GM12878 (cell line): Measurements from ENCODE around the gene CLPTM1. TPM values are rescaled to one million over a fixed set of nuclear protein-coding genes. Genes with fewer than 3 reads are reported as not detected.
A peak's percentile ranks its signal among the peaks of the same experiment; 100 is the strongest.

Experiments used
- ATAC-seq: fragments of 200-7000 bp; cut with Tn5 transposase; 3 replicates; pipeline ENCODE4 v1.9.1; 2020; ENCODE audit warnings: mild to moderate bottlenecking, moderate library complexity
- BruUV-seq: library from RNA; stranded (reverse); fragments of 400-500 nt; replicated peaks from 2 replicates; lab custom pipeline; 2021; lab: Mats Ljungman, UMichigan
- CTCF ChIA-PET: fragments of 300-600 bp; sonication (Branson Sonifier 250); formaldehyde crosslinking; extraction: SDS; loops from one replicate; lab custom pipeline; 2021; ENCODE audit warnings: inconsistent platforms; lab: Yijun Ruan, JAX
- POLR2A ChIA-PET: fragments of 350-600 bp; formaldehyde crosslinking; extraction: SDS; loops from one replicate; lab custom pipeline; 2021; ENCODE audit warnings: inconsistent platforms; lab: Charles Lee
- RAD21 ChIA-PET: fragments of 300-600 bp; sonication (Branson Sonifier 250); formaldehyde crosslinking; loops from one replicate; lab custom pipeline; 2023; ENCODE audit warnings: antibody characterized with exemption; ENCODE audit not compliant: unreplicated experiment; lab: Charles Lee
- SMC1A ChIA-PET: fragments of 300-600 bp; sonication (Branson Sonifier 250); formaldehyde crosslinking; loops from one replicate; lab custom pipeline; 2023; ENCODE audit not compliant: unreplicated experiment, uncharacterized antibody; lab: Charles Lee
- DNase-seq: peaks from one replicate; pipeline ENCODE4 v3.0.0-alpha.2; 2011; ENCODE audit warnings: low read depth, low spot score
- FAIRE-seq: peaks from 3 replicates; lab custom pipeline; 2011; peaks lifted over from hg19 to GRCh38; lab: Jason Lieb, UNC
- H2AFZ ChIP-seq: 2 replicates; pipeline ENCODE4 v1.6.0; 2011; ENCODE audit warnings: low read depth, low read length, control low read depth; ENCODE audit not compliant: control insufficient read depth
- H3K27ac ChIP-seq: 2 replicates; pipeline ENCODE4 v1.5.1; 2011; ENCODE audit warnings: control low read depth; ENCODE audit not compliant: control insufficient read depth, insufficient read depth
- H3K27me3 ChIP-seq, 2 experiments: replicated peaks in 1 of 2; 2 replicates each; pipeline versions ENCODE4 v1.6.0 to v1.6.1; 2011; ENCODE audit warnings: low read length in 1 of 2; ENCODE audit not compliant: control insufficient read depth in 2 of 2, insufficient read depth in 2 of 2
- H3K36me3 ChIP-seq, 2 experiments: 2 replicates each; pipeline ENCODE4 v1.5.1; 2011; ENCODE audit warnings: low read length in 1 of 2; ENCODE audit not compliant: control insufficient read depth in 2 of 2, insufficient read depth in 2 of 2
- H3K4me1 ChIP-seq: 2 replicates; pipeline ENCODE4 v1.6.1; 2011; ENCODE audit warnings: mild to moderate bottlenecking, low read length, moderate library complexity, mixed read lengths; ENCODE audit not compliant: control insufficient read depth, insufficient read depth
- H3K4me2 ChIP-seq: 2 replicates; pipeline ENCODE4 v1.6.0; 2011; ENCODE audit warnings: control low read depth; ENCODE audit not compliant: control insufficient read depth, insufficient read depth
- H3K4me3 ChIP-seq: fragments of 200-600 bp; sonication (generic); 2 replicates; pipeline ENCODE4 v1.5.1; 2016
- H3K79me2 ChIP-seq: 2 replicates; pipeline ENCODE4 v1.6.0; 2011; ENCODE audit warnings: low read length; ENCODE audit not compliant: control insufficient read depth, insufficient read depth
- H3K9ac ChIP-seq: 2 replicates; pipeline ENCODE4 v1.8.0; 2011; ENCODE audit warnings: low read length, control low read depth, mixed read lengths; ENCODE audit not compliant: control insufficient read depth, insufficient read depth
- H3K9me3 ChIP-seq: replicated peaks from 3 replicates; pipeline ENCODE4 v1.5.1; 2011; ENCODE audit warnings: mild to moderate bottlenecking, low read length; ENCODE audit not compliant: control insufficient read depth, insufficient read depth
- H4K20me1 ChIP-seq: 2 replicates; pipeline ENCODE4 v1.6.0; 2011; ENCODE audit not compliant: control insufficient read depth, insufficient read depth
- ATF7 ChIP-seq: fragments of 450-650 bp; IDR thresholded peaks from 2 replicates; pipeline ENCODE4 v1.6.1; 2016; ENCODE audit warnings: low read depth, mild to moderate bottlenecking
- BACH1 ChIP-seq: fragments of 450-650 bp; IDR thresholded peaks from 2 replicates; pipeline ENCODE4 v1.6.1; 2017; ENCODE audit warnings: mild to moderate bottlenecking, borderline replicate concordance
- CBFB ChIP-seq: IDR thresholded peaks from 2 replicates; pipeline ENCODE4 v1.6.1; 2016; ENCODE audit warnings: antibody characterized with exemption, low read depth
- CHD2 ChIP-seq: IDR thresholded peaks from 2 replicates; pipeline ENCODE4 v1.6.1; 2011; ENCODE audit warnings: low read depth, low read length, improper control_type of control experiment, borderline replicate concordance
- E4F1 ChIP-seq: fragments of 450-650 bp; IDR thresholded peaks from 2 replicates; pipeline ENCODE4 v1.6.1; 2018; ENCODE audit warnings: borderline replicate concordance, mild to moderate bottlenecking; ENCODE audit not compliant: partially characterized antibody
- ELK1 ChIP-seq: IDR thresholded peaks from 2 replicates; pipeline ENCODE4 v1.6.1; 2012; ENCODE audit warnings: low read depth, low read length, improper control_type of control experiment
- HDGF ChIP-seq: fragments of 450-650 bp; IDR thresholded peaks from 2 replicates; pipeline ENCODE4 v1.6.1; 2016; ENCODE audit warnings: antibody characterized with exemption
- IRF4 ChIP-seq: IDR thresholded peaks from 2 replicates; pipeline ENCODE4 v1.6.1; 2011; ENCODE audit warnings: low read depth, low read length
- KAT2A ChIP-seq: conservative IDR thresholded peaks from 2 replicates; pipeline ENCODE4 v1.6.1; 2011; ENCODE audit warnings: low read depth, low read length; ENCODE audit not compliant: control insufficient read depth
- MEF2A ChIP-seq: IDR thresholded peaks from 2 replicates; pipeline ENCODE4 v1.6.1; 2011; ENCODE audit warnings: low read depth, mild to moderate bottlenecking, low read length, moderate library complexity; ENCODE audit not compliant: insufficient read depth
- MTA2 ChIP-seq: fragments of 450-650 bp; IDR thresholded peaks from 2 replicates; pipeline ENCODE4 v1.6.1; 2016; ENCODE audit warnings: low read depth, mild to moderate bottlenecking, moderate library complexity
- MTA3 ChIP-seq: IDR thresholded peaks from 2 replicates; pipeline ENCODE4 v1.6.1; 2012; ENCODE audit warnings: low read length, inconsistent platforms, borderline replicate concordance
- MYB ChIP-seq: fragments of 150-350 bp; IDR thresholded peaks from 2 replicates; pipeline ENCODE4 v1.6.1; 2014; ENCODE audit warnings: mild to moderate bottlenecking, low read depth, low read length, borderline replicate concordance
- POLR2AphosphoS2 ChIP-seq: IDR thresholded peaks from 2 replicates; pipeline ENCODE4 v1.6.1; 2011; ENCODE audit warnings: low read depth, mild to moderate bottlenecking, low read length, improper control_type of control experiment, moderate library complexity
- POU2F2 ChIP-seq: IDR thresholded peaks from 3 replicates; pipeline ENCODE4 v1.6.1; 2011; ENCODE audit warnings: low read depth, mild to moderate bottlenecking, low read length, borderline replicate concordance
- RB1 ChIP-seq: fragments of 450-650 bp; formaldehyde crosslinking; IDR thresholded peaks from 2 replicates; pipeline ENCODE4 v1.6.1; 2017; ENCODE audit warnings: mild to moderate bottlenecking, borderline replicate concordance
- RELA ChIP-seq: fragments of 450-650 bp; IDR thresholded peaks from 2 replicates; pipeline ENCODE4 v1.8.0; 2014; ENCODE audit warnings: borderline replicate concordance; ENCODE audit not compliant: partially characterized antibody
- SPI1 ChIP-seq: IDR thresholded peaks from 2 replicates; pipeline ENCODE4 v1.6.1; 2011; ENCODE audit warnings: low read depth, mild to moderate bottlenecking, low read length, moderate library complexity, borderline replicate concordance; ENCODE audit not compliant: insufficient read depth
- SUZ12 ChIP-seq: fragments of 200-600 bp; sonication (generic); IDR thresholded peaks from one replicate; pipeline ENCODE4 v1.6.1; 2018; ENCODE audit warnings: antibody characterized with exemption, mild to moderate bottlenecking; ENCODE audit not compliant: unreplicated experiment
- ZNF207 ChIP-seq: fragments of 450-650 bp; IDR thresholded peaks from 2 replicates; pipeline ENCODE4 v1.6.1; 2014; ENCODE audit warnings: antibody characterized with exemption, mild to moderate bottlenecking, borderline replicate concordance
- WGBS: methylation state at CpG from one replicate; pipeline ENCODE4 v1.1.6; 2016; ENCODE audit warnings: low lambda C conversion rate; ENCODE audit not compliant: insufficient replicate concordance, insufficient coverage; ENCODE audit errors: missing lambda C conversion rate; 5-methylcytosine and 5-hydroxymethylcytosine counted together
- in situ Hi-C: fragments of 300-500 bp; cut with MboI; formaldehyde crosslinking; loops from 9 replicates; pipeline ENCODE4 v1.14.3; 2018; ENCODE audit warnings: mixed read lengths
- intact Hi-C: fragments of 100-400 bp; cut with micrococcal nuclease; formaldehyde crosslinking; loops from one replicate; pipeline ENCODE4 v1.14.2; 2022; ENCODE audit not compliant: unreplicated experiment
- polyA plus RNA-seq, 11 experiments: library from polyadenylated mRNA; depleted of rRNA in 4 of 11; unstranded in 6 of 11; stranded (reverse) in 5 of 11; fragments of >200 nt; fragmentation: Nextera tagmentation in 4 of 11; fragmentation: Illumina TruSeq in 1 of 11; extraction: Ambion mirVana in 4 of 11; extraction: Trizol in 1 of 11; gene quantifications; 1 replicate in 1 of 11; 2 replicates in 10 of 11; pipeline versions ENCODE4 v1.2.1 to v1.2.3, GENCODE V29; 2011 to 2016; ENCODE audit warnings: inconsistent platforms in 2 of 11, missing spikeins in 2 of 11, low read depth in 1 of 11
- total RNA-seq, 4 experiments: library from RNA; depleted of rRNA in 3 of 4; stranded (reverse); fragments of >200 nt in 3 of 4; fragmentation: Illumina TruSeq in 1 of 4; extraction: Trizol in 1 of 4; gene quantifications; 2 replicates each; pipeline versions ENCODE4 v1.2.1 to v1.2.3, GENCODE V29; 2013 to 2021

CLPTM1 gene
- total and polyA plus RNA-seq, 10 of the 15 experiments (the other 5 are each of a cell fraction or from before 2014, with no cell fraction given) = 0.42 to 72.6 (median 35.2) TPM

GRCh38 chr19:45038931-45039893 lies 84.0 kb downstream of the CLPTM1 start, which contains the start of gene CLASRP:
CLASRP (plus strand) TSS chr19:45039045; CDS start chr19:45040213, 1,168 bp downstream.
- Histone ChIP-seq H3K27ac (peak within 1 kb of the TSS; percentile 94), H3K4me1 (peaks cover 10% of the 10 kb centered on the region), H2AFZ (peak within 1 kb of the TSS; percentile 75), H3K36me3 (peaks cover 12 to 33% of the 10 kb centered on the region in 2 experiments; a peak in 3 of 4 replicates), H3K9ac (peak within 1 kb of the TSS; percentile 95), H3K27me3 (no peaks in the 10 kb centered on the region), H3K4me3 (peak within 1 kb of the TSS; percentile 76), H3K9me3 (no peaks in the 10 kb centered on the region), H4K20me1 (peaks cover 7% of the 10 kb centered on the region; the same call in 1 of the 2 replicates), H3K4me2 (peak within 1 kb of the TSS; percentile 73), H3K79me2 (peaks cover 42% of the 10 kb centered on the region)
- 1% methylated on average over 43 of the region's 62 CpGs for WGBS
- ChIA-PET POLR2A (interaction anchor here (0.6 to 1.9 kb wide), 26 partner anchors 10 to 378 kb away, joined by 3 to 11 read pairs (median 4); partner anchors contain the start of genes BLOC1S3, CLPTM1, TRAPPC6A and ZNF296), RAD21 (interaction anchor here (0.8 to 3.3 kb wide), 13 partner anchors 8 to 148 kb away, joined by 3 to 21 read pairs (median 5); no protein-coding TSS in a partner anchor), SMC1A (interaction anchor here (0.6 to 2.2 kb wide), 18 partner anchors 8 to 268 kb away, joined by 3 to 10 read pairs (median 4); no protein-coding TSS in a partner anchor), CTCF (interaction anchor here (1.0 to 2.9 kb wide), 13 partner anchors 10 to 141 kb away, joined by 3 to 14 read pairs (median 4); partner anchors contain the start of gene BLOC1S3)
- peak; percentile 97 for ATAC-seq
- peak; percentile 87 for FAIRE-seq
- intact Hi-C loops (no loop called here), in situ Hi-C loops (no loop called here)
- no TSS peak for BruUV-seq
- DNase-seq = peak; percentile 44
- no peak for TF ChIP-seq KAT2A
- 0 out of 2 replicates have a peak, but pooled peaks have one; percentile 49 for TF ChIP-seq SPI1
- TF ChIP-seq POU2F2 = peak; percentile 73; the same call in 2 of the 3 replicates
- TF ChIP-seq CHD2 = peak; percentile 71
- peak; percentile 59 for TF ChIP-seq RELA
- no peak for TF ChIP-seq SUZ12
- peak; percentile 93 for TF ChIP-seq HDGF
- peak; percentile 92 for TF ChIP-seq POLR2AphosphoS2
- TF ChIP-seq MYB = no peak
- peak; percentile 81 for TF ChIP-seq BACH1
- TF ChIP-seq ATF7 = no peak
- no peak for TF ChIP-seq MTA2
- TF ChIP-seq MEF2A = 0 out of 2 replicates have a peak, but pooled peaks have one; percentile 53
- peak; percentile 92 for TF ChIP-seq ELK1
- no peak for TF ChIP-seq MTA3
- TF ChIP-seq RB1 = peak; percentile 68; the same call in 1 of the 2 replicates
- TF ChIP-seq IRF4 = no peak
- TF ChIP-seq CBFB = no peak
- no peak for TF ChIP-seq E4F1
- TF ChIP-seq ZNF207 = no peak
